Stimulated activated CD4-positive, alpha-beta T cell treated with anti-CD3 and anti-CD28 coated beads, Interleukin-1b, Interleukin-23, amount 100 ng/mL, for 24 hours (primary cell): ENCODE data around the gene SIK2.
"Not testable (repeated sequence)": the region's sequence is repeated elsewhere in the genome, so short reads cannot be mapped to it uniquely, and the experiment has no call there.

Source experiments
- DNase-seq, 4 experiments: peaks; one replicate each; pipeline ENCODE4 v3.0.0-alpha.2; 2020; ENCODE audit warnings: low read depth in 4 of 4, low spot score in 1 of 4

Gene SIK2

DNA sequence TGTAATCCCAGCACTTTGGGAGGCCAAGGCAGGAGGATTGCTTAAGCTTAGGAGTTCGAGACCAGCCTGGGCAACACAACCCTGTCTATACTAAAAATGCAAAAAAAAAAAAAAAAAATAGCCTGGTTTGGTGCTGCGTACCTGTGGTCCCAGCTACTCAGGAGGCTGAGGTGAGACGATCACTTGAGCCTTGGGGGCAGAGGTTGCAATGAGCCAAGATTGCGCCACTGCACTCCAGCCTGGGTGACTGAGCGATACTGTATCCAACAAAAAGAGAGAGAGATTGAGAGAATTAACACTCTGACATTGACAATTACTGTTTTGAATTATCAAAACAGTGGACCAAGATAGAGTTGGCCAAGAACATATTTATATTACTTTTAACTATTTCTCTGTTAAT is 53.7 kb downstream of the SIK2 start:
- DNase-seq: no peak

DNA sequence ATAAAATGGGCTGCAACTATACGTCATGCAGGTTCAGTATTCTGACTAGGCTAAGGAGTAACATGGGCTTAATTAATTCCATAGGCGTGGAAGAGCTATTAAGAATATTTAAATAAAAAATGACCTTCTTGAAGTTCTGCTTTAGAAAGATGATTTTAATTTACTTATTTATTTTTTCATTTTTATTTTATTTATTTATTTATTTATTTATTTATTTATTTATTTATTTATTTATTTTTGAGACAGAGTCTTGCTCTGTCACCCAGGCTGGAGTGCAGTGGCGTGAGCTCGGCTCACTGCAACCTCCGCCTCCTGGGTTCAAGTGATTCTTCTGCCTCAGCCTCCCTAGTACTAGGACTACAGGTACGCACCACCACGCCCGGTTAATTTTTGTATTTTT is 55.7 kb downstream of the SIK2 start:
- DNase-seq: not testable (repeated sequence)

DNA sequence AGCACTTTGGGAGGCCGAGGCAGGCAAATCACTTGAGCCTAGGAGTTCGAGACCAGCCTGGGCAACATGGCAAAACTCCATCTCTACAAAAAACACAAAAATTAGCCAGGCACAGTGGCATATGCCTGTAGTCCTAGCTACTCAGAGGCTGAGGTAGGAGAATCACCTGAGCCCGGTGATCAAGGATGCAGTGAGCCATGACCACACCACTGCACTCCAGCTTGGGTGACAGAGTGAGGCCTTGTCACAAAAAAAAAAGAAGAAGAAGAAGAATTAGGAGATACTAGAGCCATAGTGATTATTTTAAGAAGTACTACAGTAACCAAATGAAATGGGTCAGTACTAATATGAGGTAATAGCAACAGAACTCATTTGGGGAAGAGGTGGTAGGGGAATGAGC is 56.2 kb downstream of the SIK2 start:
- DNase-seq: not testable (repeated sequence)

DNA sequence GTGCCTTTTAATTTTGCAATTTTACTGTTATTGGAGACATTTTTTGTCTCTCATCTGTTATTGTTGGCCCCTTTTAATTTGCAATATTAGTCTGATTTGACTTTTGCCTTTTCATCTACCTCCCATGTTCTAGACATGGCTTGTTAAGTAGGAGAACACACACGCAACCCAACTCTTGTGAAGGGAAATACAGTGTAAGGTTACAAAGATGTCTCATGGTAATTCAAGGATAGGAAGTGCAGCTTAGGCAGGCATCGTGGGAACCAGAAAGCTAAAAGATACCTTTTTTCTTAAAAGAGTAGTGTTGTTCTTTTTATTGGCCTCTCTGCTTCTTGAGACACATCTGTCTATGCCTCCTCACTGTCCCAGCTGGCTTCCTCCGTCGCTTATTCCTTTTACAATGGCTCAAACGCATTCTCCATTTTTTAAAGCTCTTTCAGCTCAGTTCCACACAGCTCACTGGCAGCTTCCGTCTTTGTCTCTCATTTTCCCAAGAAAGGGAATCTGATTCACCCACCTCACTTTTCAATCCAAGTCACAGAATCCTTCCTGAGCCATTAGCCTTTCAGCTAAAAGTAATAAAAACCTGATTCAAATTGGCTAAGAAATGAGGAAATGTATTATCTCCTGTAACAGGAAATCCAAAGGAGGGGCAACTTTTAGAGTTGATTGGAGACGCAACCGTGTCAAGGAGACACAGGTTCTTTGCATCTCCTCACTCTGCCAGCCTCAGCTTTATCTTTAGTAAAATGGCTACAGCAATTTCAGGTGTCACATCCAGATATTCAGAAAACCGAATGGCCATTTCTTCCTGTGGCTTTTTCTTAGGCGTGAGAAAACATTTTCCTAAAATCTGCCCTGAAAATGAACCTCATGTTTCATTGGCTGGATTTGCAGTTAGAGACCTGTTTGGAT is 57.2 kb downstream of the SIK2 start:
- no peak for DNase-seq

DNA sequence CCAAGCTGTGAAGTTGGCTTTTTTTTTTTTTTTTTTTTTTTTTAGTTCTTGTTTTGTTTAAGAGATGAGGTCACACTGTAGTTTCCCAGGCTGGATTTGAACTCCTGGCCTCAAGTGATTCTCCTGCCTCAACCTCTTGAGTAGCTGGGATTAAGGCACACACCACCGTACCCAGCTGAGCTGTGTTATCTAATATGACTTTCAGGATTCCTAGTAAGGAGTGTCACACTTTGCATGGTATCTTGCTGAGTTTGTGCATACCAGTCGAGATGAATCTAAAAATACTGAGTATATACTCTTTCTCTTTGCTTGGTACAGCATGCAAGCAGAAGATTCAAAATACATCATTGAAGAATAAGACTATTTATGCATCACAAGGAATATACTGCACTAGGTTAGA is 58.6 kb downstream of the SIK2 start:
- DNase-seq: no peak

DNA sequence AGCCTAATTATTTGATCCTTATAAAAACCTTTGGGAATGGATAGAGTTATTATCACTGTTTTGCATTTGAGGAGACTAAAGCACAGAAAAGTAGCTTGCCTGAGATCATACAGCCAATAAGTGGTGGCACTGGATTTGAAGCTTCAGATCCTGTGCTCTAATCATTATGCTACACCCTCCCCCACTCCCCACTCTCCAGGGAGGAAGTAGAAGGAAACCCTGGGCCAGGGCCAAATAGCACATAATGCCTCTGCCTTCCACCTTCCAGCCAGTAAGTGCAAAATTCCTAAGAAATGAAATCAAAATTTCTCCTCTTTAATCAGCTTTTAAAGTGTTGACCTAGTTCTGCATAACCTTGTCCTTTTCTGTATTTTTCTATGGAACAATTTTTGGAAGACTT is 61.6 kb downstream of the SIK2 start:
- DNase-seq: no peak

DNA sequence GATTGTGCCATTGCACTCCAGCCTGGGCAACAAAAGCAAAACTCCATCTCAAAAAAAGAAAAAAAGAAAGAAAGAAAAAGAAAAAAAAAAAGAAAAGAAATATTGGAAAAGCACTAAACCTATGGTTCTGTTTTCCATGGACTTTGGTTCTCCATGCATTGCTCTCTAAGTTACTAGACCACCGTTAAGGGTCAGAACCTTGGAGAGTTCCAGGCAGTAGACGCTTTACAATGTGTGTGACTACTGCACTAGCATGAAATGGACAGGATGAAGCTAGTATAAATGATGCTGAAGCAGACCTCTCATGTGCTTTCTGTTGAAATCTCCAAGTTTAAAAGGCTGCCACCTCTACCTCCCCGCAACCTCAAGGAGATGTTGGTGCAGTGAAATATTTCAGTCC is 63.5 kb downstream of the SIK2 start:
- DNase-seq: no peak

DNA sequence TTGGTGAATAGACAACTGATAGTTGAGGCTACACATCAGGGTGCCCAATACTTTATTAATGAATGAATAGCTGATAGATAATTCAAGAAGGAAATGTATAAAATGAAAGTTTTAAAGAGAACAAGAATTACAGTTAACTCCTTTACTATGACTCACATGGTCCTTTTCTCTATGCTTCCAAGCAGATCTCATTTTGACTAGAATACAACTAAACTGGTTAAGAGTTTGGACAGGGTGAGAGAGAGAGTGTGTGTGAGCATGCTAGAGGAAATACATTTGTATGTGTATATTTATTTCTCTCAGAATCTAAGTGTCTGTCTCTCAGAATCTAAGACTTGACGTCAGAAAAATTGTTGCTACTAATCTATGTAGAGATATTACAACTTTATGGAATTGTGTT is 66.7 kb downstream of the SIK2 start:
- no peak for DNase-seq

DNA sequence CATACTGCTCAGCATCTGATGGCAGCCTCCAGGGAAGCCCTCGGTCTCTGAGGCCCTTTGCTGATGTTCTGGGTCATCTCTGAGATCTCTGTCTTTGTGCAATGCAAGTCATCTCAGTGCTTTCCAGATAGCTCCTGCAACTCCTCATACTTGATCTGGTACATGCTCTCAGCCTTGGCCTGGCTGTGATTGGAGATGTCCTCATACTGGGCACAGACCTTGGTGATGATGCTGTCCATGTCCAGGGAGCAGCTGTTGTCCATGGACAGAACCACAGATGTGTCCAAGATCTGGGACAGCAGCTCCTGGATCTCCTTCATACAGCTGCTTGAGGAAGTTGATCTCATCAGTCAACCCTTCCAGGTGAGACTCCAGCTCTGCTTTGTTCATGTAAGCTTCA is 69.1 kb downstream of the SIK2 start:
- DNase-seq: no peak

DNA sequence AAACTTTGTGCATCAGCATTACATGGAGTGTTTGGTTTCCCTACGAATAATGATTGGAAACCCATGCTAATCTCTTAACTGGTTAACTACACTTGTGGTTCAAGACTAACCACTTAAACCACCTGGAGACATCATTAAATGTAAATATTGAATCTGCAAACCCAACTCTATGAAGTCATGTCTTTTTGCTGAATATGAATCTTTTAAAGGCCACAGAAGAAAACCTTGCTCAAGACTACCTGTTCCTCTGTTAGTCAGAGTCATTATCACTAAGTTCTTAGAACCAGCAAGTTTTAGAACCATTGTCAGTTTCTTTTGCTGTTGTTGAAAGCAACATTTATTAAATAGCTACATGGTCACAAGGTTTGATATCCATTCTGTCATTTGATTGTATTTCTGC is 70.7 kb downstream of the SIK2 start:
- no peak for DNase-seq

DNA sequence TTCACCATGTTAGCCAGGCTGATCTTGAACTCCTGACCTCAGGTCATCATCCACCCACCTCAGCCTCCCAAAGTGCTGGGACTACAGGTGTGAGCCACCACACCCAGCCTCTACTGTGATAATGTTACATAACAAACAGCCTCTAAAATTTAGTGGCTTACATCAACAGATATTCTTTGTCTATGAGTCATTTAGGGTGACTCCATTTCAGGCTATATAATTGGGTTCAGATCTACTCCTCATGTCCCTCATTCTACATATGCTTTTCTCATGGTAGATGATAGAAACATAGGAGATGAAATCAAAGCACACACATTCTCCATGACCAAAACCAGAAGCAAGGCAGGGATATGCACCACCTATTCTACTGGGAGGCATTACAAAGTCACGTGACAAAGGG is 72.7 kb downstream of the SIK2 start:
- no peak for DNase-seq

DNA sequence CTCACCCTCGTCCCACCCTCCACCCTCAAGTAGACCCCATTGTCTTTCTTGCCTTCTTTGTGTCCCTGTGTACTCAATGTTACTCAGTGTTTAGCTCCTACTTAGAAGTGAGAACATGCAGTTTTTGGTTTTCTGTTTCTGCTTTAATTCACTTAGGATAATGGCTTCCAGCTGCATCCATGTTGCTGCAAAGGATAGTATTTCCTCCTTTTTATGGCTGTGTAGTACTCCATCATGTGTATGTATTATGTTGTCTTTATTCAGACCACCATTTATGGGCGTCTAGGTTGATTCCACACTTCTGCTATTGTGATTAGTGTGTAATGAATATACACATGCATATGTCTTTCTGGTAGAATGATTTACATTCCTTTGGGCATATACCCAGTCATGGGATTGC is 73.6 kb downstream of the SIK2 start:
- no peak for DNase-seq

DNA sequence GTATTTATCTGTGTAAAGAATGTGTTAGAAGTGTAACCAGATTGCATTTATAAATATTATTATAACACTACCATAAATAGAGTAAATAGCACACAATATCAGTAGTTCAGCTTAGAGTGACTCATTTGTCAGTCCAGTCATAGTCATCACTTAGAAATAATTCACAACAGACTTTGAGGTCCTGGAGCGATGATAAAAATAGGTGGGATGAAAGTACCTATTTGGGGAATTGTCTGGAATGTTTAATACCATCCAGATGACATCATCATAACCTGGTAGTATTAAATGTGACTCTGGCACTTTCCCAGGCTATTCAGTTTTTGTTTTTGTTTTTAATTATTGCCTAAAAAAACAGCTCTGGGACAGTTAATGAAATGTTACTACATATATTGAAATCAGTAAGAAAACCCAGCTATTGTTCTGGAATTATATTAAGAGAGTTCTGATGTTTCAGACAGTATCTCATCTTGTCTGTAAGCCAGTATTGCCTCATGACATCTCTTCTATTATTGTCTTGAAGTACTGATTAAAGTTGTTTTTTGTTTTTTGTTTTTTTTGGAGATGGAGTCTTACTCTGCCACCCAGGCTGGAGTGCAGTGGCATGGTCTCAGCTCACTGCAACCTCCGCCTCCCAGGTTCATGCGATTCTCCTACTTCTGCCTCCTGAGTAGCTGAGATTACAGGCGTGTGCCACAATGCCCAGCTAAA is 74.8 kb downstream of the SIK2 start:
- no peak for DNase-seq

DNA sequence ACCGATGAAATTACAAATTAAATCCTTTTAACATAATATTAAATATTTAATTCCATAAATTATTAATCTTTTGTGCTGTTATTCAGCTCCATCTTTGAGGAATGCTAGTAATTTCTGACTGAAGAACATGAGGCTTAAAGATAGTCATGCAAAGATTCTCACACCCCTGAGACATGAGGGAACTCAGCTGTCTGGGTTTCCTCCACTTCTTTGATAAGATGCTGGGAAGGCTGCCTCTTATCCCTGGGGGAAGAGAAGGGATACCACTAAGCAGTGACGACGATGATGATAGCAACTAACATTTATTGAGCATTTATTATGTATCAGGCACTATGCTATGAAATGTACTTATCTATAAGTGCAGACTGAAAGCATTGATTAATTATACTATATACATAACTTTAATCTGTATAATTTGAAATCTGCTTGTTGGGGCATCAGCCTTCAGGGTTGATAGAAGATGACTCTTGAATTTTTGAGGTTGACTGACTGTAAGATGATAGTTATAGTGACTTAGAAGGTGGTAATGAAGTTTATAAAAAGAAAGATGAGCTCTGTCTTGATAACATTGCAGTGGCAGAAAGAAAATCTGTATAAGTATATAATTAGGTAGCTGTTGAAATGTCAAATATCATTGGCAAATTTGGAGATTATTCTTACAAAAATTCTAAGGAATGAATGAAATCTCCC is 78.4 kb downstream of the SIK2 start:
- no peak for DNase-seq

DNA sequence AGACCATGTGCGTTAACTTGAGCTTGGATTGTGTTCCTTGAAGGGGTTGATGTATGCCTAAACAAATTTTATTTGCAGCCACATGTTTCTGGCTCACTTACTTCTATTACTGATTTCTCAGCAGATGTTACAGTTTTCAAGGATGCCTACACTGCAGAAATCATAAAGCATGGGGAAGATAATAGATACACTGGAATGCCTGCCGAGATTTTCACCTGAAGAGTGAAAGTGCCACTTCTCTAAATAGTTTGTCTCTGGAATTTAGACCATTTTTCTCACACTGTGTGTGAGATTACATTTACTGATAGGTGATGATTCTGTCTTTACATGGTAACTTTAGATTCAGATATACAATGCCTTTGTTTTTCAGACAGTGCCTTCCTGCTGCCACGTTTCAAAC is 81.6 kb downstream of the SIK2 start:
- DNase-seq: no peak

DNA sequence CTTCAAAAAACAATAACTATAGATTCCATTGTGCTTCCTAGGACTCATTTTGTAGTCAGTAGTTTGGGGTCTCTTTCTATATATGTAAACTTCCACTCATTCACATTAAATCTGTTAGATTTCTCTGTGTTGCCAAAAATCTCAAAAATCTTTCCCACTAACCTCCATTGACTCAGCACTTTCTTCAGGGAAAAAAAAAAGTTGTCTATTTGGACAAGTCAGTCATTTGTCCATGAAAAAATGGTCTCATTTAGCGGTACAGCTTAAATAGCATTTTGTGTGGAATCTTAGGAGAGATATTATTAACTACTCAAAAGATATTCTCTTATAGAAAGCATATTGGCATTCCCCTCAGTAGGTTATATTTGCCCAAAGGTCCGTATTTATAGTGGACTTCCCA is 82.0 kb downstream of the SIK2 start:
- no peak for DNase-seq

DNA sequence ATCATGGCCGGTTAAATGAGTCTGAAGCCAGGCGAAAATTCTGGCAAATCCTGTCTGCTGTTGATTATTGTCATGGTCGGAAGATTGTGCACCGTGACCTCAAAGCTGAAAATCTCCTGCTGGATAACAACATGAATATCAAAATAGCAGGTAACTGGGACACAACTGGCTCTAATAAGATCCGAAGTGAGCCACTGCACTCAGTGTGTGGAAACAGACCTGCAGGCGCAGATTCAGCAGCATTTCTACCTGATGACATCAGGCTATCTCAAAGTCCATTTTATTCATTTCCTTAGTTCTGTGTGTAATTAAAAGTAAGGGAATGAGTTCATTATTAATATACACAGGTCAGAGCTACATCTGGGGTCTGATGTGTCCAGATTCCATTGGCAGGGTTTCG is 85.8 kb downstream of the SIK2 start:
- DNase-seq: no peak

DNA sequence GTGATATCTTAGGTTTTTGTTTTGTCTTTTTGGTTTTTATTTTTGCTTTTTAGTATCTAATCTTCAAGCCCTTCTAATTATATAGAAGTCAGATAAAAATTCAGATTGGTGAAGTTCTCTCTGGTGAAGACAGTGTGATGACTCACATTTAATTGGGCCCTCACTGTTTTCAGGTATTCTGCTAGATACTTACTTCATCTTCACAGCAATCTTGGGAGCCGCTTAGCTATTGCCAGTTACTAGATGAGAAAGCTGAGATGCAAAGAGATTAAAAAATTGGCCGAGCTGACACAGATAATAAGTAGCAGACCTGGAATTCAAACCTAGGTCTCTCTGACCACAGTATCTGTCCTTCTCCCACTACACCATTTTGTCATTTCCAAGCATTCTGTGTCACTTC is 88.9 kb downstream of the SIK2 start:
- DNase-seq: no peak

DNA sequence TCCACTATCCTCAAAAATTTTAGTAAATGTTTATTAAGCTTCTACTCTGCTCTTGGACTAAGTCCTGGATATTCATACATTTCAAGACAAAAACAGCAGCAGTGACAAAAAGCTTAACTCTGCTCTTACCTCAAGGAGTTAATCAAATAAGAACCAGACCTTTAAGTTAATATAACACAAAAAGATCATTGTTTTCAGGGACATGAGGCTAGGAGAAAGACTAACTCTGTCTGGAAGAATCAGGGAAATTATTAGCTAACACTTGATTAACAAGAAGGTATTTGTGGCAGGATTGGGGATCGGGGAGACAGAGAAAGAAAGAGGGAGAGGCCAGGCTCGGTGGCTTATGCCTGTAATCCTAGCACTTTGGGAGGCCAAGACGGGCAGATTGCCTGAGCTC is 89.5 kb downstream of the SIK2 start:
- no peak for DNase-seq

DNA sequence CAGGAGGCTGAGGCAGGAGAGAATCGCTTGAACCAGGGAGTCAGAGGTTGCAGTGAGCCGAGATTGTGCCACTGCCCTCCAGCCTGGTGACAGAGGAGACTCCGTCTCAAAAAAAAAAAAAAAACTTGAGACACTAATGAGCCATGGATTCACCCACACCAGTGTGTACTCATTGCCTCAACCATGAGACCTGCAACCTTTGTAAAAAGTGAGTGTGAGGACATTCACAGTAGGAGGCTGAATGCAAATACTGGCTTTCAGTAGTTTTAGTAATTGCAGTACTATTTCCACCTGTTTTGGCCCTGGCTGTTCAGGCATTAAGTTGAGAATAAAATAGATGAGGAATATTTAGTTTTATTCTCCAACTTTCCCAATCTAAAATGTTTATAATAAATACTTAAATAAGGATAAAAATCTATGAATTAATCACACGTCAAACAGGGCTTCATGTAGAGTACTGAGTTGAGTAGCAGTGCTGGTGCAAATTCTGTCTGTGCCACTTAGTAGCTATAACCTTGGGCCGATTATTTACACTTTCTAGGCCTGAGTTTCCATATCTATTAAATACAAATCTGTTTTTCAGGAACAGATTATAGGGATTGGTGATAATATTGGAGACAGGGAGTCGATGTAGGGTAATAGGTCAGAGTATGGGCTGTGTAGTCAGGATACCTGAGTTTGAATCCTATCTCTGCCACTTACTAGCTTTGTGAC is 91.1 kb downstream of the SIK2 start:
- DNase-seq: no peak

DNA sequence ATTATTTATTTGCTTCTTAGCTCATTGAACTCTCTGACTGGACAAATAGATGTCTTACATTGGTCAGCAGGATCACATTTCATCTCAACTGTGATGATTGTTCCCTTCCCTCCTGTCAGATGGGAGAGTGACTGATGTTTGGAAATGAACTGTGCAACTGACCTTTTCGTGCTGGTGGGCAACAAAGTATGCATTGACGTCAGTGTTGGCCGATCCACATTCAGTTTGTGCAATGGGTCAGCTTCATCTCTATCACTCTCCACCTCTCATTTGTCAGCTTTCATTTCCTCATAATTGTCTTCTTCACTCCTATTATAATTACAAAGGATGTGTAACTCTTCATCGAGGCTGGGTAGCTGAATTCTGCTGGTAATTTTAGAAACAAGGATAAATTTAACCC is 92.6 kb downstream of the SIK2 start:
- DNase-seq: no peak
